Common myeloid progenitor, CD34-positive (primary cell): ENCODE data around the gene RYR2.
"Not testable (repeated sequence)": the region's sequence is repeated elsewhere in the genome, so short reads cannot be mapped to it uniquely, and the experiment has no call there.

Experiments used
- CTCF ChIA-PET: fragments of 350-600 bp; sonication (Branson Sonifier 250); formaldehyde crosslinking; loops from one replicate; lab custom pipeline; 2021; ENCODE audit warnings: antibody characterized with exemption; lab: Charles Lee
- POLR2A ChIA-PET: fragments of 350-600 bp; sonication (Branson Sonifier 250); formaldehyde crosslinking; loops from one replicate; lab custom pipeline; 2021; ENCODE audit warnings: antibody characterized with exemption; lab: Charles Lee
- DNase-seq, 3 donors: peaks; one replicate each; pipeline versions ENCODE4 v3.0.0 to v3.0.0-alpha.2; 2013
- H3K27ac ChIP-seq, 2 experiments: 1 replicate in 1 of 2; 2 replicates in 1 of 2; pipeline ENCODE4 v1.7.0; 2013; ENCODE audit warnings: inconsistent platforms in 2 of 2, low read length in 2 of 2, mild to moderate bottlenecking in 2 of 2, low read depth in 1 of 2, moderate library complexity in 1 of 2; ENCODE audit not compliant: severe bottlenecking in 2 of 2, insufficient read depth in 1 of 2, poor library complexity in 1 of 2
- H3K27me3 ChIP-seq, 5 experiments: replicated peaks in 2 of 5; 1 replicate in 3 of 5; 2 replicates in 2 of 5; pipeline versions ENCODE4 v1.6.1 to v1.7.0; 2013; ENCODE audit warnings: low read length in 4 of 5, mild to moderate bottlenecking in 2 of 5, moderate library complexity in 2 of 5, inconsistent platforms in 1 of 5; ENCODE audit not compliant: insufficient read depth in 5 of 5, control insufficient read depth in 4 of 5
- H3K36me3 ChIP-seq, 4 experiments: 1 replicate in 2 of 4; 2 replicates in 2 of 4; pipeline versions ENCODE4 v1.6.1 to v1.7.0; 2013; ENCODE audit warnings: low read length in 3 of 4, control low read depth in 1 of 4, mild to moderate bottlenecking in 1 of 4; ENCODE audit not compliant: control insufficient read depth in 4 of 4, insufficient read depth in 4 of 4
- H3K4me1 ChIP-seq, 4 experiments: 1 replicate in 3 of 4; 2 replicates in 1 of 4; pipeline versions ENCODE4 v1.6.1 to v1.7.1; 2013; ENCODE audit warnings: low read length in 3 of 4, mild to moderate bottlenecking in 3 of 4, control low read depth in 1 of 4, inconsistent platforms in 1 of 4, moderate library complexity in 1 of 4; ENCODE audit not compliant: control insufficient read depth in 4 of 4, insufficient read depth in 4 of 4; ENCODE audit errors: control extremely low read depth in 1 of 4
- H3K4me3 ChIP-seq, 7 experiments: 1 replicate in 4 of 7; 2 replicates in 3 of 7; pipeline versions ENCODE4 v1.5.1 to v1.7.0; 2013; ENCODE audit warnings: mild to moderate bottlenecking in 7 of 7, low read length in 6 of 7, moderate library complexity in 6 of 7, inconsistent platforms in 2 of 7, low read depth in 2 of 7, control low read depth in 1 of 7; ENCODE audit not compliant: insufficient read depth in 4 of 7, control insufficient read depth in 1 of 7; ENCODE audit errors: extremely low read depth in 1 of 7
- H3K9me3 ChIP-seq, 5 experiments: 1 replicate in 4 of 5; 2 replicates in 1 of 5; pipeline versions ENCODE4 v1.6.1 to v1.7.1; 2013; ENCODE audit warnings: low read length in 4 of 5, mild to moderate bottlenecking in 2 of 5, inconsistent platforms in 1 of 5, low read depth in 1 of 5, moderate library complexity in 1 of 5; ENCODE audit not compliant: control insufficient read depth in 4 of 5, insufficient read depth in 2 of 5; ENCODE audit errors: control extremely low read depth in 1 of 5
- WGBS: methylation state at CpG from one replicate; pipeline ENCODE4 v1.1.5; 2013; ENCODE audit not compliant: insufficient coverage; 5-methylcytosine and 5-hydroxymethylcytosine counted together

Gene RYR2

DNA sequence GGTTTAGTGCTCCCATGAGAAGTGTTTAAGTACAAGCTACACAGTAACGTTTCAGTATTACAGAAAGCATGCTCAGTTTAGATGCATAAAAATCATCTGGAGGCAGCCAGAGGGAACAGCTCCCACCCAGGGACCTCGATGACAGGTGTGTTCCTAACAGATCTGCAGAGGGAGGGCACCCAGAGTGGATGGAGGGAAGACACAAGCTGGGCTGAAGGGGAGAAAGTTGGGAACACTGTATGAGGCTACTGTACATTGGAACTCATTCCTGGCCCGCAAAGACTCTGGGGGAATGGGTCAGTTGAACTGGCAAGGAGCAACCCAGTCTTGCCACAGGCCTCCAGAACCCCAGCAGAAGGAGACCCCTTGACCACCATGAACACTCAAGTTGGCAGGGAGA lies 796.3 kb downstream of the RYR2 start:
- Histone ChIP-seq H3K4me3 (no peak overlapping the region), H3K27me3 (peaks cover 0 to 2% (median 0%) of the 10 kb centered on the region in 5 experiments), H3K9me3 (peaks cover 0 to 2% (median 0%) of the 10 kb centered on the region in 5 experiments), H3K4me1 (no peaks in the 10 kb centered on the region), H3K27ac (no peak overlapping the region), H3K36me3 (no peaks in the 10 kb centered on the region)
- POLR2A ChIA-PET, result no interaction called here
- 88% methylated on average over 2 of the region's 3 CpGs for WGBS
- DNase-seq, result no peak
- CTCF ChIA-PET, result interaction anchor here (1.0 kb wide), 1 partner anchor 26 kb away, joined by 3 read pairs; no protein-coding TSS in a partner anchor

GRCh38 chr1:237838904-237839534 lies 797.0 kb downstream of the RYR2 start:
- ChIA-PET POLR2A (no interaction called here), CTCF (interaction anchor here (1.0 kb wide), 1 partner anchor 26 kb away, joined by 3 read pairs; no protein-coding TSS in a partner anchor)
- Histone ChIP-seq H3K9me3 (peaks cover 0 to 5% (median 0%) of the 10 kb centered on the region in 5 experiments), H3K4me1 (no peaks in the 10 kb centered on the region), H3K27ac (no peak overlapping the region), H3K36me3 (no peaks in the 10 kb centered on the region), H3K4me3 (no peak overlapping the region), H3K27me3 (peaks cover 0 to 2% (median 0%) of the 10 kb centered on the region in 5 experiments)
- no peak for DNase-seq
- WGBS, result 97% methylated on average over 5 of the region's 6 CpGs

GRCh38 chr1:237841485-237841884 lies 799.5 kb downstream of the RYR2 start:
- H3K27me3 ChIP-seq, result peaks cover 0 to 2% (median 0%) of the 10 kb centered on the region in 5 experiments
- H3K4me3 ChIP-seq, result no peak overlapping the region
- POLR2A ChIA-PET, result no interaction called here
- H3K27ac ChIP-seq, result no peak overlapping the region
- no peaks in the 10 kb centered on the region for H3K4me1 ChIP-seq
- CTCF ChIA-PET, result interaction anchor here (1.1 kb wide), 1 partner anchor 15 kb away, joined by 3 read pairs; no protein-coding TSS in a partner anchor
- 100% methylated on average over 1 of the region's 3 CpGs for WGBS
- peaks cover 0 to 5% (median 0%) of the 10 kb centered on the region in 5 experiments for H3K9me3 ChIP-seq
- no peak for DNase-seq
- H3K36me3 ChIP-seq, result no peaks in the 10 kb centered on the region

DNA sequence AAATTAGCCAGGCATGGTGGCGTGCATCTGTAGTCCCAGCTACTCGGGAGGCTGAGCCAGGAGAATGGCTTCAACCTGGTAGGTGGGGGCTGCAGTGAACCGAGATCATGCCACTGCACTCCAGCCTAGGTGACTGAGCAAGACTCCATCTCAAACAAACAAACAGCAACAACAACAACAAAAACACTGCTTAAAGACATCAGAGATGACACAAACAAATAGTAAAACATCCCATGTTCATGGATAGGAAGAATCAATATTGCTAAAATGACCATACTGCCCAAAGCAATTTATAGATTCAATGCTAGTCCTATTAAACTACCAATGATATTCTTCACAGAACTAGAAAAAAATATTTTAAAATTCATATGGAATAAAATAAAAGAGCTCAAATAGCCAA lies 801.5 kb downstream of the RYR2 start:
- H3K4me1 ChIP-seq, H3K36me3 ChIP-seq, DNase-seq, H3K4me3 ChIP-seq, H3K27ac ChIP-seq, H3K9me3 ChIP-seq, POLR2A ChIA-PET, H3K27me3 ChIP-seq: not testable (repeated sequence)
- 86% methylated on average over 2 of the region's 3 CpGs for WGBS
- CTCF ChIA-PET, result interaction anchor here (1.8 kb wide), 1 partner anchor 37 kb away, joined by 6 read pairs; no protein-coding TSS in a partner anchor

DNA sequence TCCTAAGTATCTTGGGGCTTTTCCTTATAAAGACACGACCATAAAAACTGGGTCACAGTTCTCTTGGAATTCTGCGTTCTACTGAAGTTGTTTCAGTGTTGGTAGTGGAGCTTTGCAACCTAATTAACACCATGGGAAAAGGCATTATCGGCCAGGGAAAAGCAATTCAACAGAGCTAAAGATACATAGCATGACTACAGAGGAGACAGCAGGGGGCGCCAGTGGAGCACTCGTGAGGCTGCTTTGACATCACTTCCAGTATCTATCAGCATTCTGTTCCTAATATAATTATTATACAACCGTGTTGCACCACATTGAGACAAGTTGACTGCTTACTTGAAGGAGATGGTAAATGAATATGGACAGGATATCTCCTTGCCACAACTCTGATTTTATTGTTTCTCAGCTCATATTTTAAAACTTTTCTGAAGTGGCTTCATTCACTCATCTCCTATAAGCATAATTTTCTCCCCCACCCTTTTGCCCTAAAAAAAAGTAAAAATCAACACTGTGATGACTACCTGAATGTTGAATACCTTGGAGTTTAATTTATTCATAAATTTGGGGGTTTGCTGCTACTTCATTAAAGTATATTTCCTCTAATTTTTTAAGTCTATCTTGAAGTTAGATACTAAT lies 809.3 kb downstream of the RYR2 start:
- Histone ChIP-seq H3K9me3 (no peaks in the 10 kb centered on the region), H3K27ac (no peak overlapping the region), H3K27me3 (no peaks in the 10 kb centered on the region), H3K4me3 (no peak overlapping the region), H3K4me1 (no peaks in the 10 kb centered on the region), H3K36me3 (no peaks in the 10 kb centered on the region)
- ChIA-PET POLR2A (no interaction called here), CTCF (interaction anchor here (0.6 to 6.3 kb wide), 8 partner anchors 8 to 1100 kb away, joined by 3 to 53 read pairs (median 4); no protein-coding TSS in a partner anchor)
- DNase-seq, result peak; percentile 59 to 69 (median 67)
- WGBS, result 78% methylated on average over 2 of the region's 6 CpGs

DNA sequence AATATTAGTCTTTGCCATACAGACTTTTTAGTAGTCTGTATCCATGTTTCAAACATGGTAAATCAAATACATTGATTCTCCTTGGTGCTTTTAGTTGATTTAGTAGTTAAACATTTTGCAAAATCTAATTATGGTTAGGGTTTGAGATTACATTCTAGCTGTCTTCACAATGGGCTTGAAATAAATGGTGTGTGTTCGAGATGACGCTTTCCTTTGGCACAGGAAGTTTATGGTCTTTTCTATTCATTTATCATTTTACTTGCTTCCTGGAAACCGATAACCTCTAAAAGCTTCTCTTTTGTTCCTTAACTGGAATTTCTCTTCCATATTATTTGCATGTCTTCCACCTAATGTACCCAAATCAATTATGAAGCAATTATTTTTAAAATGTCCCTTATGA lies 810.4 kb downstream of the RYR2 start:
- POLR2A ChIA-PET, result no interaction called here

GRCh38 chr1:237857455-237857854 lies 815.5 kb downstream of the RYR2 start:
- POLR2A ChIA-PET, result no interaction called here
- 100% methylated on average over 4 of the region's 7 CpGs for WGBS
- Histone ChIP-seq H3K27ac (no peak overlapping the region), H3K4me3 (no peak overlapping the region), H3K4me1 (no peaks in the 10 kb centered on the region), H3K27me3 (no peaks in the 10 kb centered on the region), H3K36me3 (no peaks in the 10 kb centered on the region), H3K9me3 (no peaks in the 10 kb centered on the region)
- CTCF ChIA-PET, result interaction anchor here (0.5 to 1.4 kb wide), 2 partner anchors 18 to 1096 kb away, joined by 3 read pairs; no protein-coding TSS in a partner anchor
- no peak for DNase-seq

More for the DNA sequence above, 810.4 kb downstream of the RYR2 start:
- CTCF ChIA-PET, result interaction anchor here (1.7 to 6.3 kb wide), 3 partner anchors 12 to 20 kb away, joined by 4 to 53 read pairs (median 7); no protein-coding TSS in a partner anchor
- no peaks in the 10 kb centered on the region for H3K4me1 ChIP-seq
- no peak overlapping the region for H3K27ac ChIP-seq
- H3K27me3 ChIP-seq, result no peaks in the 10 kb centered on the region
- 20% methylated on average over 1 of the region's 3 CpGs for WGBS
- no peak for DNase-seq
- no peak overlapping the region for H3K4me3 ChIP-seq
- no peaks in the 10 kb centered on the region for H3K36me3 ChIP-seq
- H3K9me3 ChIP-seq, result no peaks in the 10 kb centered on the region
